GM08714 (cell line): ENCODE data around the gene FOXC2.

Experiments
- H3K4me3 ChIP-seq: fragments of 200-500 bp; sonication (Bioruptor generic); 2 replicates; pipeline ENCODE4 v1.5.1; 2014; ENCODE audit warnings: mild to moderate bottlenecking, low read length, inconsistent platforms
- ZNF274 ChIP-seq: IDR thresholded peaks from 2 replicates; pipeline ENCODE4 v1.6.1; 2012; ENCODE audit warnings: mild to moderate bottlenecking, low read depth, low read length

Gene FOXC2

DNA sequence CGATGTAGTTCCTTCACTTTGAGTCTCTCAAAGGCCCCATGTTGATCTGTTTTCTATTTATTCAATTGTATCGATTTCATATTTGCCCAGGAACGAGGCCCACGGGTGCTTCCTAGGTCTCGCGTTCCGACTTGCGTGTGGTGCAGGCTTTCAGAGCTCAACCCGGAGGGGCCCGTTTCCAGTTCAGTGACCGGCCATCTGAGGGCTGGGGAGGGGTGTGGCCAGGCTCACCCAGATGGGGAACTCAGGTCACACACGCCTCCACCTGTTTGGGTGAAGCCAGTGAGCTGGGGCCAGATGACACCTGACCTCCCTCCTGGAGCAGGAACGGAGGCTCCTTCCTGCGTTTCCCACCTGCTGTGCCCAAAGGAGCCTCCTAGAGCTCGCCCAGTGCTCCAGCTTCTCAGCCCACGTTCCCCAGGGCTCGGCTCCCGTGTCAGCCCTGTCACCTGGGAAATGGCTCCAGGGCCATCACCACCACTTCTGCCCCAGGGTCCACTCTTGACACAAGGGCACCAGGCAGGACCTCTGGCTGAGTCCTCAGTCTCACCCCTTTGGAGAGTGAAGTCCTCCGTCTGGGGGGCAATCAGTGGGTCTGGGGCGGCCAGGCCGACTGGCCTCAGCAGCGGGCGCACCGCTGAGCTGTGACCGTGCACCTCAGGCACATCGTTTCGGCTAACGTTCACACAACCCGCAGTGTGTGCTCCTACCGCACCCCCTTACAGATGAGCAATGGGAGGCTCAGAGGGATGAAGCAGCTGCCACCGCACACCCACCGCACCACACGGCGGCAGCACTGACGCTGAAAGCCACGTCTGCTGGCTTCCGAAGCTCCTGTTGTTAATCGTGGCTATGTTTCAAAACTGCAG, 38.3 kb upstream of the FOXC2 start:
- H3K4me3 ChIP-seq, result no peak overlapping the region
- TF ChIP-seq ZNF274, result no peak

DNA sequence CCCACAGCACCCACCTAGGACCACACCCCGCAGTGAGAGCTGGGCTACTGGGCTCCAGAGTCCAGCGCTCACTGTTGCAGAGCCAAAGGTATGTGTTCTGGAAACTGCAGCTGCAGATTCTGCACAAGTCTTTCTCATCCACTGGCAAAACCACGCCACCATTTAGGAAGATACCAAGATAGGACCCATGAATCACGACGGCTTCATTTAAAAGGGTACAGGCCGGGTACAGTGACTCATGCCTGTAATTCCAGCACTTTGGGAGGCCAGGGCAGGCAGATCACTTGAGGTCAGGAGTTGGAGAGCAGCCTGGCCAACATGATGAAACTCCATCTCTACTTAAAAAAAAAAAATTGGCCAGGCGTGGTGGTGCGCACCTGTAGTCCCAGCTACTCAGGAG, 37.5 kb upstream of the FOXC2 start:
- TF ChIP-seq ZNF274, result no peak
- H3K4me3 ChIP-seq, result no peak overlapping the region

DNA sequence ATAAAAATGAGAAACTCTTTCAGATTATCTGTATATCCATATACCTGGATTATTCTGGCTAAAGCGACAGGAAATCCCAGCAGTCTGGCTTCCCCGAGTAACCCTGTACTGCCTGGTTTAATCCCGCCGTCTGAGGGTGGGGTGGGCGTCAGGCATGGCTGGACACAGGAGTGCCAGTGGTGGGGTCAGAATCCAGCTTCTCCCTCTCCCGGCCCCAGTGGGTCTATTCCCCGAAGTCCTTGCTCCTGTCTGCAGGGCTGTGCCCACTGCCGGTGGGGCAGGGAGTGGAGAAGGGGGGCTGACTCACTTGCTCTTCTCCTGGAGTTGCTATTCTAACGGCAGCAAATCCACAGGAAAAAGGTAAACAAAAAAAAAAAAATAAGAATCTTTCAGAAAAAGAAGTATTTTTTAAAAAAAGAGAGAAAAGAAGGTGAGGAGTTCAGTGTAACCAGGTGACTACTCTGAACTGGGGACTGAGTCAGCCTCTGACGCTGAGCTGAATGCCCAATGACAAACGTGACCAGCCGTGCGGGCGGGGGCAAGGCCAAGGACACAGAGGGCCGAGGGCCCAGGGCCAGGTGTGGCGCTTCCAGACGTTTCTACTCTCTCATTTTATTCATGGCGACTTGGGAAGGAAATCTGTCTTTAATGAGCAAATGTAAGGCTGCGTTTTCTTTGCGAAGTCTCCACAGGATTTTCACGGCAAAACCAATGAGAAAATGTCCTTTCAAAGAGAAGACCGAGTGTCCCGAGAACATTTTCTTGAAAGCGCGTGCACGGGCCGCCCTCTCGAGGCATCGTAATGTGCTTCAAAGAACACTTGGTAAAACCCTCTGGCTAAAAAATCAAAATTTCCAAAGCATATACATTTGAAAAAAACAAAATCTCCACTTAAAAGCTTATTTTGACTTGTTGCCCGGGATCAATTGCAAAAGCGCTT, 36.1 kb upstream of the FOXC2 start:
- TF ChIP-seq ZNF274, result no peak
- H3K4me3 ChIP-seq, result no peak overlapping the region

DNA sequence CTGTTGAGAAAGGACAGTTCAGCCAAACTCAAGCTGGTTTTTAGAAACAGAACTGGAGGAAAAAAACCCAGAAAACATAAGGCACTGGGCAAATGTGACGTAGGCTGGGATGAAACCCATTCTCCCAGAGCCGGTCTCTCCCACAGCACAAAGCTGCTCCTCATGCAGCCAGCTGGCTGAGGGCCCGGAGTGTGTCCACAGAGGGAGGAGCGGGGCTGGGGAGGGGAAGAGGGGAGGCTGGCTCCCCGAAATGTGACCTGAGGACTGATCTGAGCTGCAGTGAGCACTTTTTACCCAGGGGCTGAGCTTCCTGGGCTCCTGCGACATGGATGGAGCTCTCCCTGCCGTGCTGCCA, 35.5 kb upstream of the FOXC2 start:
- H3K4me3 ChIP-seq, result no peak overlapping the region
- TF ChIP-seq ZNF274, result no peak

DNA sequence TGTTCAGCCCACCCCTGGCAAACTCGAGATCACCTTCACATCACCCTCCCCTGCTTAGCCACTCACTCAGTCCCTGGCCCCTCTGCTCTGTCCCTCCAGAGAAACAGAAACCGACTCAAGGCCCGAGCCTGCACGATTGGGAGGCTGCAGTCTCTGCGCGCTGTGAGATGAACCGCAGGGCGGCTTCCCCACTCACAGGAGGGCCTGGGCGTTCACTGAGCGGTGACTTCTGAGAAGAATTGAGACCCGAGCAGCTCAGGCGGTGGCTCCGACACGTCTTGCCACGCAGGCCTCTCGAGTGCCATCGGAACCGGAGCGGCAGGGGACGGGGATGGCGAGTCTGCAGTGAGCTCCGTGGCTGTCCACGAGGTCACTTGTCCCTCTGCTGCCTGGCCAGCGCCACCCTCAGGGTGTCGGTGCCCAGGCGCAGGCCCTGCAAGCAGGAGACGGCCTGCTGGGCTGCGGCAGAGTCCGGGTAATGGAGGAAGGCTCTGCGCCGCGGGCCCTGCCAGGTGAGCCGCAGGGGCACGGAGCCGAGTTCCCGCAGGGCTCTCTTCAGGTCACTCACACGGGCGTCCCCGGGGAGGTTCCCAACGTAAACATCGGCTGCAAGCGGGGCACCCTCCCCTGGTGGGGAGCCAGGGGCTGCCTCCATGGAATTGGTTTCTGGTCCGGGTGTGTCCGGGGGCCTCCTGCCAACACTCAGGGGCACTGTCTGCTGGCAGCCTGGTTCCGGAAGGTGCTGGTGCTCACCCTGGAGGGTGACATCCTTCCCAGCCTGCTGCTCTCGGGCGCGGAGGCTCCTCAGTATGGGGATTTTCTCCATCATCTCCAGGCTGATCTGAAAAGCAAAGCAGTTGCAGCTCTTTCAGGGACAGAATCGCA, 34.7 kb upstream of the FOXC2 start:
- H3K4me3 ChIP-seq, result no peak overlapping the region
- TF ChIP-seq ZNF274, result no peak

DNA sequence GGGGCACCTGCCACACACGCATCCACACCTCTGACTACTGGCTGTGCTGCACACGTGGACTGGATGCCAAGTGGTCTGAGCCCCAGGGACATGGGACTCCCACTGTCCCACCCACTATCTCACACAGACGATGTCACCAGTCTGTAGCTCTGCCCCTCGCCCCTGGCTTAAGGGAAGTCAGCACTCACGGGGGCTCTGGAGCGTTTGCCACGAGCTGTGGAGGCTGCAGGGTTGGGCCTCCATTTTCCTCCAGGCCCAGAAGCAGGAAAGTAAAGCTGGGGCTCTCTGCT, 34.2 kb upstream of the FOXC2 start:
- H3K4me3 ChIP-seq, result no peak overlapping the region
- TF ChIP-seq ZNF274, result no peak

DNA sequence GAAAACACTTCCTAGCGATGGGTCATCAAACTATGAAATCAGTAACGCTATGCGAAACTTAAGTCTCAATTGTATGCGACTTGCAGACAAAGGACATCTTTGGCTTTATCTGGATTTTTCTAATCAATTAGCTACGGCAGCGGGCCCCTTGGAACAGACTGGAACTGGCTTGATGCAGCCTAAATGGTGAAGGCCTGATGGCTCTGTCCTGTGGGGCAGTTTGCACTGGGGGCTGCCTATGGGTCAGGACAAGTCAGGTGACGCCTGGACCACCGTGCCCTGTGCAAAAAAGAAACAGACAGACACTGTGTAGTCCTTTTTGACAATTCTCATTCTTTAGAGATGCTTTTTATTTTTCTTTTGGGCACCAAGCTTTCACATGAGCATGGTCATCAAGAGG, 33.6 kb upstream of the FOXC2 start:
- TF ChIP-seq ZNF274, result no peak
- H3K4me3 ChIP-seq, result no peak overlapping the region

DNA sequence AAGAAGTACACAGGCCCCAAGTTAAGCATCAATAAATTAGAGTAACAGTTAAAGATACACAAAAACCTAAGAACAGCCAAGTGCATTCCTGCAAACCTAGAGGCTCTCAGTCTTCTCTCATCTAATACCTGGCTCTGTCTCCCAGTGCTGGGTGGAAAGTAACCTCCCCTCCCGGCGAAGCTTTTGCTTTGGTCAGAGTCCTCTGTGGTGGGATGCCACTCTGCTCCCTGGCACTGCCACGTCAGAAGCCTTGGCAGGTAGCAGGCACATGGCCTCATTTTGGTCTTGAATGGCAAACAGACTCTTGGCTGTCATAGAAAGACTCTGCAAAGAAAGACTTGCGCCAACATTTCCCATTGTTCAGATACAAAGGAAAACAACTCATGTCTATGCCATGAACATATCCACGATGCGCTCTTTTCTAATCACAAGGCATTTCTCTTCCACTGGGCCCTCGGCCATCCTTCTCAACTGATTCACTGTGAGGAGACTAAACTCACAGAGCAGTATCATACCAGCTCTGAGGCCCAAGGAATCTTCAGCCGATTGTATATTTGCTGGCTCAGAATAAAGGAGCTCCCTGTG, 32.8 kb upstream of the FOXC2 start:
- no peak overlapping the region for H3K4me3 ChIP-seq
- no peak for TF ChIP-seq ZNF274

DNA sequence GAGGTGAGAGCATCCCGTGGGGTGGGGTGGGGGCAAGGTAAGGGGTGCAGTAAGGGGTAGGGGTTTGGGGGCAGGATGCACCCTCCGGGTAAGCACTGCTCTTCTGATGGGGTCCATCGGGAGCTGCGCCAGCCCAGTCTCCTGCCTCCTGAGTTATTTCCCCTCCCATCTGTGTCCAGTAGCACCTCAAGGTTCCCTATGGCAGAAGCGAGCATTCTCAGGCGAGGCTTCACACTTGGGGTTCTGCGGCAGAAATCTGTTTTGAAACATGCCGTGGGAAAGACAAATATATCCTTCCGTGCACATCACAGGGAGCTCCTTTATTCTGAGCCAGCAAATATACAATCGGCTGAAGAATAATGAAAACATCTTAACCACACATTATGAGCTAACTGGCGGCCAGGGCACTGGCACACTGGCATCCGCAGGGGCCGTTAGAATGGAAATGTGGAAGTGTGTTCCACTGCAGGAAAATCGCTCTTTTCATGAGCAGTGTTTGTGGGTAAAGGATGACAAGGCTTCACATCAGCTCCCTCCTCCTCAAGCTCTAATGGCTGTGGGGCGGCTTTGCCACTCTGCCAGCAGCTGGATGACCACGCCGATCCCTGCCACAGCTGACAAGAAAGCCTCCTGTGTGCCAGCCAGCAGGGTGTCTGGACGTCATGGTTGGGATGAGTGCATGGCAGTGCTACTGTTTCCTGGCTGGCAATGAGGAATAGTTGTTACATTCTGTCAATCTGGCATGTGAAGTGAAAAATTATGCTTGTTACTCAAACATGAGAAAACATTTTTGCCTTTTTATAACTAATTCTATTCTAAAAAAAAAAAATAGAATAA, 31.6 kb upstream of the FOXC2 start:
- H3K4me3 ChIP-seq, result no peak overlapping the region
- TF ChIP-seq ZNF274, result no peak

DNA sequence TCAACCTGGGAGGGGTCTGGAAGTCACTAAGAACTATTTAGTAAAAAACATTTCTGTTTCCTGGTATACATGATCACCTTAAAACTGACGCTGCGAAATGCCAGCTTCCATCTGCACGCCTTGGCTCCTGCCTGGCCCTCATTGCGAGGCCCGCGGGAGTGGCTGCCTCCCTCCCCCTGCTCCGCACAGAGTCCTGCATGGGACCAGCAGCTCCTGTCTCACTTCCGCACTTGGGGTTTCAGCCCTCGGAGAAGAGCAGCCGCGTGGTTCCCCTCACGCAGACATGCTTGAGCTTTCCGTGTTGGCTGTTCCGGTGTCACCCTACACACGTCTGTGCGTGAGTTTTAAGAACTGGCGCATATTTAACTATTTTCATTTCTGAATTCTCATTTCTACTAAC, 30.0 kb upstream of the FOXC2 start:
- no peak for TF ChIP-seq ZNF274
- no peak overlapping the region for H3K4me3 ChIP-seq

DNA sequence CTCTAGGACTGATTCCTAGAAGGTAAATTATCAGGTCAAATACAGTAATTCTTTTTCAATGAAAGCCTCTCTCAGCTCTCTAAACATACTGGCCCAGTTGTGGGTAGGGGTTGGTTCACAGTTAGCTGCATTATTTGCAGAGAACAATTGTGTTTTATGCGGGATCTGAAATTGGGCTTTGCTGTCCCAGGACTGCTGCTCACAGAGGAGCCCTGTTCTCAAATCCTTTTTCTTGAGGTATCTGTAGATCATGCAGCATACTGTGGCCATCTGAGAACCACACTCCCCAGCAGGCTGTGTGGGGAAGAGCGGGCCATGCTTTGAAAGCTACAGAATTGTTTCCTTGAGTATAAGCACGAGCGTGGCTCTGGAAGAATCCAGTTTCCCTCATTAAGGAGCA, 29.1 kb upstream of the FOXC2 start:
- TF ChIP-seq ZNF274, result no peak
- no peak overlapping the region for H3K4me3 ChIP-seq

DNA sequence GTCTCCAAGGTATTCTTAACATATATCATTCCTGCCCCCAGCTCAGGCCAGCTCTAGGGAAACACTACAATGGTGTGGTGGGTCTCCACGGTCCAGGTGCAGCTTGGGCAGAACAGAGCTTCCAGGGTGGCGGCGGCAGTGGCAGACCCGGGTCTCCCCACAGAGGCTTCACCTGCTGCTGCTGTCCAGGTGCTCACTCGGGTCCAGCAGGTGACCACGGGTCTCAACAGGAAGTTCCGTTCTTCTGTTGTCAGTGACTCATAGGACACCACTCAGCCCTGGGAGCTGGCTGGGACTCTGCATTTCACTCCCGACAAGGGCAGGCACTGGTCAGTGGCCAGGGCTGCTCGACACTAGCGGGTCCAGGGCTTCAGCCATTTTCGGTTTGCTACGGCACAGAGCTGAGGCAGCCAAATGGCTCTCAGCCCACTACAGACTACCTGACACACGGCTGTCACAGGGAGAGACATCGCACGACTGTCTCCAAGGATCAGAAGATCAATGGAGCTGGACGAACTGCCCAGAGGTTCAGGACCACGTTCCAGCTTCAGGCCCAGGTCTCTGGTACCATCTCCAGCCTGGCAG, 28.3 kb upstream of the FOXC2 start:
- no peak overlapping the region for H3K4me3 ChIP-seq
- no peak for TF ChIP-seq ZNF274

DNA sequence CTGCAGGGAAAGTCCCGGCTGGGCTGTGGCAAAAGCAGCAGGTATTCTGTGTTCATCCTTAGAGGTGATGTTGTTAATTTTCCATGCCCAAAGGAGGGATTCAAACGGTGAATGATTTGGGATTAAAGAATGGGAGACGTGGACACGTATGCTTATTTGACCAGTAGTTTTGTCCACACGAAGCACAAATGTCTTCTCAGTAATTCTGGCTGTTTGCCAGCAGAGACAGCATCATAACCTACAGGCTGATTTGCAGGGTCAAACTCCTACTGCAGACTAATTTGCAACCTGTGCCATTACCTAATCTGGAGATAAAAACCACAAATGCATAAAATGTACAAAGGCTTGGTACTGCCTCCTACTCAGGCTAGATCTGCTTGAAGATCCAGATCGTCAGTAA, 25.7 kb upstream of the FOXC2 start:
- no peak overlapping the region for H3K4me3 ChIP-seq
- TF ChIP-seq ZNF274, result no peak

DNA sequence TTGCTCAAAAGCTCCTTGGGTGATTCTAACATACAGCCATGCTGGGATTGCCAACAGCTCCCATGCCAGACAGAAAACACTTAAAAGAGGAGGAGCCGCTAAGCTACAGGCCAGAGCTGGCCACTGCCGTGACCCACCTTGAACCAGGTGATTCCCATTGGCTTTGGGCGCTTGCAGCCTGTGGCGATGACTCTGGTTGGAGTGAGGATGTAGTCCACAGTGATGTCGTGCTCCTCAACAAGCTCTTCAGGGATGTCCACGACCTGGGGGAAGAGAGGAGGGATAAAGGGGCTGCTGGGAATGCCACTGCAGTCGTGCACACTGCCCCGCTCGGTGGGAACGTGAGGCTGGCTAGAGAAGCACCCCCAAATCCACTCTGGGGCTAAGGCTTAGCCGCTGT, 25.1 kb upstream of the FOXC2 start:
- H3K4me3 ChIP-seq, result no peak overlapping the region
- TF ChIP-seq ZNF274, result no peak
